HCT116 (cell line): ENCODE data around the gene ARVCF. TPM values are rescaled to one million over a fixed set of nuclear protein-coding genes. Genes with fewer than 3 reads are reported as not detected.

Source experiments
- ATAC-seq: fragments of 200-7000 bp; cut with Tn5 transposase; 2 replicates; pipeline ENCODE4 v1.9.1; 2020; ENCODE audit warnings: mild to moderate bottlenecking, moderate library complexity
- BruUV-seq: library from RNA; stranded (reverse); fragments of 400-500 nt; replicated peaks from 2 replicates; lab custom pipeline; 2021; lab: Mats Ljungman, UMichigan
- CTCF ChIA-PET: fragments of 300-600 bp; sonication (Branson Sonifier 250); formaldehyde crosslinking; loops from one replicate; lab custom pipeline; 2021; ENCODE audit warnings: antibody characterized with exemption; lab: Charles Lee
- POLR2A ChIA-PET: fragments of 300-600, 350-600 bp; sonication (Branson Sonifier 250); formaldehyde crosslinking; loops from one replicate; lab custom pipeline; 2021; ENCODE audit warnings: antibody characterized with exemption; lab: Charles Lee
- RAD21 ChIA-PET, 2 experiments: fragments of 300-600 bp; sonication (Branson Sonifier 250); formaldehyde crosslinking; loops; one replicate each; lab custom pipeline; 2023; ENCODE audit warnings: low total read pairs in 2 of 2; ENCODE audit not compliant: uncharacterized antibody in 2 of 2, unreplicated experiment in 2 of 2, low non-redundant PET in 1 of 2; lab: Charles Lee
- DNase-seq: peaks from one replicate; pipeline ENCODE4 v3.0.0-alpha.2; 2010; ENCODE audit warnings: low read depth, low spot score
- H2AFZ ChIP-seq: fragments of 200-600 bp; shearing (Covaris generic), sonication (generic); 2 replicates; pipeline ENCODE4 v1.6.1; 2017; ENCODE audit warnings: low read depth, mixed run types, mixed read lengths, antibody characterized with exemption, low read length; ENCODE audit not compliant: poor library complexity, severe bottlenecking
- H3K27ac ChIP-seq: 2 replicates; pipeline ENCODE4 v1.5.1; 2012; ENCODE audit warnings: low read depth, low read length
- H3K27me3 ChIP-seq: fragments of 200-600 bp; sonication (generic); 2 replicates; pipeline ENCODE4 v1.6.1; 2016; ENCODE audit warnings: mixed run types, low read length, mixed read lengths; ENCODE audit not compliant: insufficient read depth
- H3K36me3 ChIP-seq, 2 experiments: fragments of 200-500 bp in 1 of 2; fragments of 200-600 bp in 1 of 2; sonication (Bioruptor generic) in 1 of 2; sonication (generic) in 1 of 2; 2 replicates each; pipeline versions ENCODE4 v1.5.1 to v1.6.1; 2014 to 2016; ENCODE audit warnings: low read length in 2 of 2, inconsistent platforms in 1 of 2, mixed read lengths in 1 of 2, mixed run types in 1 of 2; ENCODE audit not compliant: insufficient read depth in 2 of 2, control insufficient read depth in 1 of 2
- H3K4me1 ChIP-seq, 2 experiments: fragments of 200-600 bp in 1 of 2; sonication (generic) in 1 of 2; 2 replicates each; pipeline versions ENCODE4 v1.5.1 to v1.6.1; 2012 to 2017; ENCODE audit warnings: low read length in 2 of 2, inconsistent platforms in 1 of 2, mild to moderate bottlenecking in 1 of 2, mixed read lengths in 1 of 2, mixed run types in 1 of 2, moderate library complexity in 1 of 2; ENCODE audit not compliant: insufficient read depth in 2 of 2, control insufficient read depth in 1 of 2
- H3K4me2 ChIP-seq: fragments of 200-600 bp; sonication (generic); 2 replicates; pipeline ENCODE4 v1.6.1; 2017; ENCODE audit warnings: mixed run types, low read length, mixed read lengths
- H3K4me3 ChIP-seq, 2 experiments: fragments of 200-600 bp in 1 of 2; sonication (generic) in 1 of 2; replicated peaks in 1 of 2; 2 replicates each; pipeline ENCODE4 v1.5.1; 2011 to 2016; ENCODE audit warnings: low read length in 2 of 2, control low read depth in 1 of 2, low read depth in 1 of 2, mild to moderate bottlenecking in 1 of 2, mixed read lengths in 1 of 2, mixed run types in 1 of 2
- H3K79me2 ChIP-seq: fragments of 200-600 bp; sonication (generic); 2 replicates; pipeline ENCODE4 v1.6.1; 2017; ENCODE audit warnings: mild to moderate bottlenecking, mixed run types, low read length, moderate library complexity, mixed read lengths; ENCODE audit not compliant: insufficient read depth
- H3K9ac ChIP-seq: fragments of 200-600 bp; sonication (generic); 2 replicates; pipeline ENCODE4 v1.6.1; 2016; ENCODE audit warnings: low read length, mixed read lengths
- H3K9me2 ChIP-seq: fragments of 200-600 bp; sonication (generic), shearing (Covaris generic); 2 replicates; pipeline ENCODE4 v1.6.1; 2017; ENCODE audit warnings: mixed run types, mild to moderate bottlenecking, moderate library complexity; ENCODE audit not compliant: insufficient read depth
- H3K9me3 ChIP-seq, 2 experiments: fragments of 200-500 bp in 1 of 2; fragments of 200-600 bp in 1 of 2; sonication (Bioruptor generic) in 1 of 2; sonication (generic) in 1 of 2; 2 replicates each; pipeline ENCODE4 v1.6.1; 2014 to 2017; ENCODE audit warnings: low read length in 2 of 2, mixed read lengths in 2 of 2, inconsistent platforms in 1 of 2, low read depth in 1 of 2, mild to moderate bottlenecking in 1 of 2, mixed run types in 1 of 2, moderate library complexity in 1 of 2; ENCODE audit not compliant: control insufficient read depth in 1 of 2, insufficient read depth in 1 of 2
- H4K20me1 ChIP-seq: fragments of 200-600 bp; sonication (generic), shearing (Covaris generic); 2 replicates; pipeline ENCODE4 v1.6.1; 2017; ENCODE audit warnings: mixed run types, mild to moderate bottlenecking, moderate library complexity; ENCODE audit not compliant: insufficient read depth
- CEBPB ChIP-seq: IDR thresholded peaks from 2 replicates; pipeline ENCODE4 v1.6.1; 2012; ENCODE audit warnings: low read depth
- EGR1 ChIP-seq: IDR thresholded peaks from 2 replicates; pipeline ENCODE4 v1.6.1; 2012; ENCODE audit warnings: low read depth
- EZH2phosphoT487 ChIP-seq: fragments of 200-600 bp; IDR thresholded peaks from 2 replicates; pipeline ENCODE4 v1.6.1; 2018; ENCODE audit warnings: antibody characterized with exemption, borderline replicate concordance
- SP1 ChIP-seq: IDR thresholded peaks from 2 replicates; pipeline ENCODE4 v1.6.1; 2012; ENCODE audit warnings: low read depth
- TCF7L2 ChIP-seq: IDR thresholded peaks from 2 replicates; pipeline ENCODE4 v1.7.0; 2011; ENCODE audit warnings: borderline replicate concordance, inconsistent platforms; ENCODE audit not compliant: insufficient read depth, insufficient read length; ENCODE audit errors: extremely low read depth
- intact Hi-C: fragments of 100-400 bp; cut with micrococcal nuclease; formaldehyde crosslinking; loops from 2 replicates; pipeline ENCODE4 v1.10.0; 2022
- total RNA-seq: library from RNA; stranded (reverse); gene quantifications from one replicate; pipeline ENCODE4 v1.2.1, GENCODE V29; 2021; ENCODE audit not compliant: unreplicated experiment
- TF ChIP-seq, protein P1 (sequence below), 3 experiments: fragments of 200-600 bp in 1 of 3; sonication (generic) in 1 of 3; IDR thresholded peaks in 2 of 3; conservative IDR thresholded peaks in 1 of 3; 2 replicates each; pipeline ENCODE4 v1.5.1; 2012 to 2017; ENCODE audit warnings: low read depth in 2 of 3, low read length in 2 of 3, antibody characterized with exemption in 1 of 3, borderline replicate concordance in 1 of 3, control low read depth in 1 of 3, mild to moderate bottlenecking in 1 of 3, mixed read lengths in 1 of 3, mixed run types in 1 of 3, moderate library complexity in 1 of 3; ENCODE audit not compliant: insufficient read depth in 1 of 3
- TF ChIP-seq, protein P2 (sequence below): IDR thresholded peaks from 2 replicates; pipeline ENCODE4 v1.6.1; 2012
- TF ChIP-seq, protein P3 (sequence below): IDR thresholded peaks from 2 replicates; pipeline ENCODE4 v1.6.1; 2012
- TF ChIP-seq, protein P4 (sequence below): IDR thresholded peaks from 2 replicates; pipeline ENCODE4 v1.6.1; 2011; ENCODE audit warnings: mild to moderate bottlenecking, low read length, moderate library complexity; ENCODE audit not compliant: insufficient replicate concordance; ENCODE audit errors: extremely low read depth
- TF ChIP-seq, protein P5 (sequence below): IDR thresholded peaks from 2 replicates; pipeline ENCODE4 v1.6.1; 2012; ENCODE audit warnings: low read depth

Gene ARVCF
- total RNA-seq, 1 experiment from 2014 or later: 42.8 TPM

DNA sequence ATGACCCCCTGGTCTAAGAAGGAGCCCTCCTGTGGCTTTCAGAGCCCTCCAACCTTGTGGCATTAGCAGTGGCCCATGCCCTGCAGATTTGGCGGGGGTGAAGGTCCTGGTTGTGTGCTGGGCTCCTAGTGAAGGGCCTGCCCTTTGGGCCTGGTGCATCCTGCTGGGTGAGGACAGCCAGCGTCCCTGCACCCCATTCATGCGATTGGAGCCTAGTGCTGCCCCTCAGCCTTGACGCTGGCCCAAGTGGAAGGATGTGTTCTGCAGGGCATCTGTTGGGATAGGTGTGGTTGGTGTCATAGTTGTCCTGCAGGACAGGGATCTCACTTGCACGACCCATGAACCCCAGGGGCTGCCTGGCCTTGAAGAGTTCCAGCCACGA lies 35.3 kb upstream of the ARVCF start:
- CTCF ChIA-PET: no interaction called here
- BruUV-seq: no TSS peak

DNA sequence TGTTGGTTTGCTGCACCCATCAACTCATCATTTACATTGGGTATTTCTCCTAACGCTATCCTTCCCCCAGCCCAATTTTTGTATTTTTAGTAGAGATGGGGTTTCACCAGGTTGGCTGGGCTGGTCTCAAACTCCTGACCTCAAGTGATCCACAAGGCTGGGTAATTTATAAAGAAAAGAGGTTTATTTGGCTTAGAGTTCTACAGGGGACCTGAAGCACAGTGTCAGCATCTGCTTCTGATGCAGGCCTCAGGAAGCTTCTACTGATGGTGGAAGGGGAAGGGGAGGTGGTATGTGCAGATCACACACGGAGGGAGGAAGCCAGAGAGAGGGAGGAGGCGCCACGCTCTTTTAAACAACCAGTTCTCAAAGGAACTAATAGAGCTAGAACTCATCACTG lies 30.1 kb upstream of the ARVCF start:
- POLR2A ChIA-PET: no interaction called here
- TF ChIP-seq, protein P1, sequence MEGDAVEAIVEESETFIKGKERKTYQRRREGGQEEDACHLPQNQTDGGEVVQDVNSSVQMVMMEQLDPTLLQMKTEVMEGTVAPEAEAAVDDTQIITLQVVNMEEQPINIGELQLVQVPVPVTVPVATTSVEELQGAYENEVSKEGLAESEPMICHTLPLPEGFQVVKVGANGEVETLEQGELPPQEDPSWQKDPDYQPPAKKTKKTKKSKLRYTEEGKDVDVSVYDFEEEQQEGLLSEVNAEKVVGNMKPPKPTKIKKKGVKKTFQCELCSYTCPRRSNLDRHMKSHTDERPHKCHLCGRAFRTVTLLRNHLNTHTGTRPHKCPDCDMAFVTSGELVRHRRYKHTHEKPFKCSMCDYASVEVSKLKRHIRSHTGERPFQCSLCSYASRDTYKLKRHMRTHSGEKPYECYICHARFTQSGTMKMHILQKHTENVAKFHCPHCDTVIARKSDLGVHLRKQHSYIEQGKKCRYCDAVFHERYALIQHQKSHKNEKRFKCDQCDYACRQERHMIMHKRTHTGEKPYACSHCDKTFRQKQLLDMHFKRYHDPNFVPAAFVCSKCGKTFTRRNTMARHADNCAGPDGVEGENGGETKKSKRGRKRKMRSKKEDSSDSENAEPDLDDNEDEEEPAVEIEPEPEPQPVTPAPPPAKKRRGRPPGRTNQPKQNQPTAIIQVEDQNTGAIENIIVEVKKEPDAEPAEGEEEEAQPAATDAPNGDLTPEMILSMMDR (IDR thresholded peaks at IDR 0.05 in 2 of 3, conservative IDR thresholded peaks at IDR 0.05 in 1 of 3; ENCODE audit: borderline replicate concordance in 1 of 3, insufficient read depth in 1 of 3, low read depth in 2 of 3, low read length in 2 of 3): no peak
- TF ChIP-seq EZH2phosphoT487: no peak
- TF ChIP-seq, protein P2, sequence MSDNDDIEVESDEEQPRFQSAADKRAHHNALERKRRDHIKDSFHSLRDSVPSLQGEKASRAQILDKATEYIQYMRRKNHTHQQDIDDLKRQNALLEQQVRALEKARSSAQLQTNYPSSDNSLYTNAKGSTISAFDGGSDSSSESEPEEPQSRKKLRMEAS: no peak
- TF ChIP-seq, protein P3, sequence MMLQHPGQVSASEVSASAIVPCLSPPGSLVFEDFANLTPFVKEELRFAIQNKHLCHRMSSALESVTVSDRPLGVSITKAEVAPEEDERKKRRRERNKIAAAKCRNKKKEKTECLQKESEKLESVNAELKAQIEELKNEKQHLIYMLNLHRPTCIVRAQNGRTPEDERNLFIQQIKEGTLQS: no peak
- TF ChIP-seq, protein P4, sequence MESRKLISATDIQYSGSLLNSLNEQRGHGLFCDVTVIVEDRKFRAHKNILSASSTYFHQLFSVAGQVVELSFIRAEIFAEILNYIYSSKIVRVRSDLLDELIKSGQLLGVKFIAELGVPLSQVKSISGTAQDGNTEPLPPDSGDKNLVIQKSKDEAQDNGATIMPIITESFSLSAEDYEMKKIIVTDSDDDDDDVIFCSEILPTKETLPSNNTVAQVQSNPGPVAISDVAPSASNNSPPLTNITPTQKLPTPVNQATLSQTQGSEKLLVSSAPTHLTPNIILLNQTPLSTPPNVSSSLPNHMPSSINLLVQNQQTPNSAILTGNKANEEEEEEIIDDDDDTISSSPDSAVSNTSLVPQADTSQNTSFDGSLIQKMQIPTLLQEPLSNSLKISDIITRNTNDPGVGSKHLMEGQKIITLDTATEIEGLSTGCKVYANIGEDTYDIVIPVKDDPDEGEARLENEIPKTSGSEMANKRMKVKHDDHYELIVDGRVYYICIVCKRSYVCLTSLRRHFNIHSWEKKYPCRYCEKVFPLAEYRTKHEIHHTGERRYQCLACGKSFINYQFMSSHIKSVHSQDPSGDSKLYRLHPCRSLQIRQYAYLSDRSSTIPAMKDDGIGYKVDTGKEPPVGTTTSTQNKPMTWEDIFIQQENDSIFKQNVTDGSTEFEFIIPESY: no peak
- TF ChIP-seq TCF7L2: no peak

More for the DNA sequence above, 35.3 kb upstream of the ARVCF start:
- H3K9ac ChIP-seq: no peak overlapping the region
- no peaks in the 10 kb centered on the region for H3K9me2 ChIP-seq
- H3K27me3 ChIP-seq: no peaks in the 10 kb centered on the region
- H3K79me2 ChIP-seq: no peaks in the 10 kb centered on the region
- no peak overlapping the region for H3K4me2 ChIP-seq
- H3K4me1 ChIP-seq: no peaks in the 10 kb centered on the region
- peaks cover 3 to 9% of the 10 kb centered on the region in 2 experiments; a peak in 3 of 4 replicates for H3K36me3 ChIP-seq
- H2AFZ ChIP-seq: no peak overlapping the region
- H4K20me1 ChIP-seq: no peaks in the 10 kb centered on the region
- H3K27ac ChIP-seq: no peak overlapping the region
- H3K9me3 ChIP-seq: no peaks in the 10 kb centered on the region
- RAD21 ChIA-PET: no interaction called here
- no peak for DNase-seq
- ATAC-seq: no peak
- POLR2A ChIA-PET: no interaction called here
- no peak overlapping the region for H3K4me3 ChIP-seq
- no peak for TF ChIP-seq CEBPB
- TF ChIP-seq SP1: no peak
- TF ChIP-seq EGR1: no peak
- TF ChIP-seq, protein P5, sequence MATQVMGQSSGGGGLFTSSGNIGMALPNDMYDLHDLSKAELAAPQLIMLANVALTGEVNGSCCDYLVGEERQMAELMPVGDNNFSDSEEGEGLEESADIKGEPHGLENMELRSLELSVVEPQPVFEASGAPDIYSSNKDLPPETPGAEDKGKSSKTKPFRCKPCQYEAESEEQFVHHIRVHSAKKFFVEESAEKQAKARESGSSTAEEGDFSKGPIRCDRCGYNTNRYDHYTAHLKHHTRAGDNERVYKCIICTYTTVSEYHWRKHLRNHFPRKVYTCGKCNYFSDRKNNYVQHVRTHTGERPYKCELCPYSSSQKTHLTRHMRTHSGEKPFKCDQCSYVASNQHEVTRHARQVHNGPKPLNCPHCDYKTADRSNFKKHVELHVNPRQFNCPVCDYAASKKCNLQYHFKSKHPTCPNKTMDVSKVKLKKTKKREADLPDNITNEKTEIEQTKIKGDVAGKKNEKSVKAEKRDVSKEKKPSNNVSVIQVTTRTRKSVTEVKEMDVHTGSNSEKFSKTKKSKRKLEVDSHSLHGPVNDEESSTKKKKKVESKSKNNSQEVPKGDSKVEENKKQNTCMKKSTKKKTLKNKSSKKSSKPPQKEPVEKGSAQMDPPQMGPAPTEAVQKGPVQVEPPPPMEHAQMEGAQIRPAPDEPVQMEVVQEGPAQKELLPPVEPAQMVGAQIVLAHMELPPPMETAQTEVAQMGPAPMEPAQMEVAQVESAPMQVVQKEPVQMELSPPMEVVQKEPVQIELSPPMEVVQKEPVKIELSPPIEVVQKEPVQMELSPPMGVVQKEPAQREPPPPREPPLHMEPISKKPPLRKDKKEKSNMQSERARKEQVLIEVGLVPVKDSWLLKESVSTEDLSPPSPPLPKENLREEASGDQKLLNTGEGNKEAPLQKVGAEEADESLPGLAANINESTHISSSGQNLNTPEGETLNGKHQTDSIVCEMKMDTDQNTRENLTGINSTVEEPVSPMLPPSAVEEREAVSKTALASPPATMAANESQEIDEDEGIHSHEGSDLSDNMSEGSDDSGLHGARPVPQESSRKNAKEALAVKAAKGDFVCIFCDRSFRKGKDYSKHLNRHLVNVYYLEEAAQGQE: no peak
- TF ChIP-seq, all 23 proteins: peak for 0
- intact Hi-C loops: no loop called here

More for the DNA sequence above, 30.1 kb upstream of the ARVCF start:
- intact Hi-C loops: no loop called here
- DNase-seq (no peak), ATAC-seq (no peak)
- Histone ChIP-seq H3K9me3 (no peaks in the 10 kb centered on the region), H3K79me2 (no peaks in the 10 kb centered on the region), H4K20me1 (no peaks in the 10 kb centered on the region), H3K9me2 (no peaks in the 10 kb centered on the region), H3K27ac (no peak overlapping the region), H3K4me1 (no peaks in the 10 kb centered on the region), H3K4me3 (no peak overlapping the region), H3K9ac (no peak overlapping the region), H3K27me3 (no peaks in the 10 kb centered on the region), H2AFZ (no peak overlapping the region), H3K4me2 (no peak overlapping the region), H3K36me3 (peaks cover 0 to 11% of the 10 kb centered on the region in 2 experiments; a peak in 1 of 4 replicates)
- BruUV-seq: no TSS peak
- ChIA-PET CTCF (no interaction called here), RAD21 (no interaction called here)
